ENCODE results near the gene DDIT3.

Gene DDIT3

DNA sequence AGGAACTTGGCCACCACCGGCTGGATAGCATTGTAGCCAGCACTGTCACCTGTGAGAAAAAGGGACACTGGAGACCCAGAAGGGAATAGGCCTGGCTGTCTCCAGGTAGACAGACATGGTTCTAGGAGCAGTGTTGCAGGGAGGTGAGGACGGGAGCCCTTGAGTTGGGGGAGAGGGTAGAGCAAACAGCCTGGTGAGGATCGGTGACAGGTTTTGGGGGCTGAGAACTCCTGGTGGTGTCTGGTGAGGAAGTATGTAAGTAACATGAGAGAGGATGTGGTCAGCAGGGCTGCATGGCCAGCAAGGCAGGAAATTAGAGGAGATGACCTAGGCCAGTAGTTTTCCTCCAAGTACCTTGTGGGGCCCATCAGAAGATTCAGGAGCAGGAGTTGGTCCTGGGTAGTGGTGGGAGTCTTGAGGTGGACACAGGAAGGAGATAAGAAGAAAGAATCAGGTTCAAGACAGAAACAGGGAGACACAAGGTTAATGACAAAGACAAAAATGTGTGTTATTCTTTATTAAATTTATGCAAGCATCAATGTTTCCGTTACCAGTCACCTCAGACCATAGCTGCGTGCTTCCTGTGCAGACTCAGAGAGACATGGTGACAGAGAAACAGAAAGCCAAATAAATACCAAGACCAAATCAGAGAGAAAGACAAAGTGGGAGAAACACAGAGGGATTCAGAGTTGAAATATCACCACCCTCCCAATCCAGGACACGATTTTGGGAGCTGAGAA is 40.8 kb downstream of the DDIT3 start, which contains the start of gene ARHGAP9:
TSS of gene ARHGAP9 (minus strand) at position 491 of the 740 bp plus-strand sequence. CDS start at position 31, 460 bp downstream.
- DNase-seq, result peak; percentile 81

GRCh38 chr12:57479043-57479375 is 41.3 kb downstream of the DDIT3 start:
- no peak for DNase-seq

DNA sequence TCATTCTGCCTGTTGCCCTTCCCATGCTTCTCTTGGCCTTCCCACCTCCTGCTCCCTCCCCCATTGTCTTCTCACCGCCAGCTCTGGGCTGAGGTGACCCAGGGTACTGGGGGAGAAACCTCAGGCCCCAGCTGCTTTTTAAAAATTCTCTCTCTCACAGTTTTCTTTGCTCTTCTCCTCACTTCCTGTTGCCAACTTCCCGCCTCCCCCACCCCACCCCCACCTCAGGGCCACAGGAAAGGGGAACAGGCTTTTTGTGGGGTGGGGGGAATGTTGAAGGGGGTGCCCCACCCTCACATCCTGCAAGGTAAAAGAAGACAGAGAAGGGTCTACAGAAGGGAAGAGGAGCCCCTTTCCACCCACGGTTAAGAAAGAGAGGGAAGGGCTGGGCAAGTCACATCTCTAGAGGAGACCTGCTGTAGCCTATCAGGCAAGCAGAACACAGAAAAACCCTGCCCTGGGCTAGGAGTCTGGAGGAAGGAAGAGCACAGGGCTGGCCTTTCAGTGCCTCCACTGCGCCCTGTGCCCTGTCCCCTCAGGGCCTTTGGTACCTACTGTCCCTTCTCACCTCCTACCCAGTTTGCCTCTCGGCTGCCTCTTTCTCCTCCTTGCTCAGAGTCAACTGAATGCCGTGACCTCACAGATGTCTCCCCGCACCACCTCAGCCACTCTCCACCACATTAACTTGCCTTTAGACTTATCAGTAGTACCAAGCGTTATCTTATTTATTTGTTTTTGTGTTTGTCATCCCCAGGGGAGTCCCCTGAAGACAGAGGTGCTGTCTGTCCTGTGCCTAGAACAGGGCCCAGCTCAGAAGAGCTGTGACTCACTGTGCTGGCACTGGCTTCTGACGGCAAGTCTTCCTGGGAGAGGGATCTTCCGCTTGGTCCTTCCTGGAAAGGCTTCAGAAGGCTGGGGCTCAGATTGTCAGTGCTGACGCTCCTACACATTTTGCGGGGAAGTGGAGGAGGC is 42.3 kb downstream of the DDIT3 start:
- DNase-seq, result peak; percentile 81

DNA sequence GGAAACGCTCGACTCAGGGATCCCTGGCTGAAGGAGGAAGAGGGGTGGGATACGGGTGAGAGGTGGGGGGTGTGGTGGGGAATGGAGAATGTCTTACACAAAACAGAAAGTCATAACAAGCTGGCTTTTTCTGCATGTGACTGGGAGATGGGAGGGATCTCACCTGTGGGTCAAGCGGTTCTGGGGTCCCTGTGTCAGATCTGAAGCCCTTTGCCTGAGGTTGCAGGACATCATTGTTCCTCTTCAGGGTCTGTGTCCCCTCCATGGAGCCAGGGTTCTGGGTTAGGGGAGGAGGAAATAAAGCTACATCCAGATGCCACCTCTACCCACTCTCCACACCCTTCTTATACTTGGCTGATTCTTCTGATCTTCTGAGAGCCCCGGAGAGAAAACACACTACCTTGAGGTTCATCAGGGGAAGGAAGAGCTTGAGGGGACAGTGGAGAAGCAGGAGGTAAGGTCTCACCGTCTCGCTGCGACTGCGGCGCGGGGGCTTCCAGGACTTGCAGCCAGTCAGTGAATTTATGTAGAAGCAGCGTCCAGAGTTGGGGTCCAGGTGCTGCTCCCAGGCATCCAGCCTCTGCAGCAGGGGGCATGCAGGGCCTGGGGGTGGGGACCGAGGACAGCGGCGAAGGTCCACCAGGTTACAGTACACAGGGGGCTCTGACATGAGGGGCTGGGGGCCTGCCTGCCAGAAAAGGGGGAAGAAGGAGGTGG is 43.2 kb downstream of the DDIT3 start:
- no peak for DNase-seq

- DNase-seq, result peak; percentile 75
These were observed 43.9 kb downstream of the DDIT3 start for GRCh38 chr12:57476162-57476992.

GRCh38 chr12:57475271-57476161 is 44.8 kb downstream of the DDIT3 start:
- no peak for DNase-seq

- no peak for DNase-seq
These were observed 45.5 kb downstream of the DDIT3 start for GRCh38 chr12:57474862-57475261.

- no peak for DNase-seq
These were observed 45.9 kb downstream of the DDIT3 start for GRCh38 chr12:57474430-57474829.

- DNase-seq, result no peak
These were observed 46.4 kb downstream of the DDIT3 start for GRCh38 chr12:57473886-57474285.

DNA sequence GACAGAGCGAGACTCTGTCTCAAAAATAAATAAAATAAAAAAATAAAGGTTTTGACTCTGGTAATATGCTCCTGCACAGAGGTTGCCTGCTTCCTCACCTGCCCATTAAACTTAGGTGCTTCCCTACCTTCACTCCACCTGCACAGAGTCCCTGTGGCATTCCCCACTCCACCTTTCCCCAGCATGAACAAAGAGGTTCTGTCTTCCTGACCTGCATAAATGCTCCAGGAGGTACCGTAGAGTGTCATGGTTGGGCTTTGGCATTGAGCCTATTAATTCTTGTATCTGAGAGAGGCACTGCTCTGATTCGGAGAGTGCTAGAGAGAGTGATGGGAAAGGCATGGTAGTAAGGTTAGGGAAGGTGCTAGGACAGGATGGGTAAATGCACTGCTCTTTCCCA is 46.9 kb downstream of the DDIT3 start:
- DNase-seq, result no peak

DNA sequence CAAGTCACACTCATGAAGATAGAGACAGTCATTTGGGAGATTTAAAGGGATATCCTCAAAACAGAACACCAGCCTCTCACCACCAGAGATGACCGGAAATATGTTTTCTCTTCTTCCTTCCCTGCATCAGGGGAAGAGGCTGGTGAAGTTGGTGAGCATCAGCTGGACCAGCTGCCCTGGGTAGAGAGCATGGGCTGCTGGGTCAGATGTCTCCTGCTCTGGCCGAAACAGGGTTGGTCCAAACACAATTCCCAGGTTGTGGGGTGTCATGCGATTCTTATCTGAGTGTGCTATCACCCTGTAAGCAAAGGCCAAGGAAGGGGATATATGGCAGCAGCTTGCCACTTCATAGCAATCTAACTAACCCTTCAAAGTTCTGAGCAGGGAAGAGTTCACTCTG is 47.9 kb downstream of the DDIT3 start:
- DNase-seq, result no peak

- DNase-seq, result no peak
These were observed 48.7 kb downstream of the DDIT3 start for GRCh38 chr12:57471661-57472060.

DNA sequence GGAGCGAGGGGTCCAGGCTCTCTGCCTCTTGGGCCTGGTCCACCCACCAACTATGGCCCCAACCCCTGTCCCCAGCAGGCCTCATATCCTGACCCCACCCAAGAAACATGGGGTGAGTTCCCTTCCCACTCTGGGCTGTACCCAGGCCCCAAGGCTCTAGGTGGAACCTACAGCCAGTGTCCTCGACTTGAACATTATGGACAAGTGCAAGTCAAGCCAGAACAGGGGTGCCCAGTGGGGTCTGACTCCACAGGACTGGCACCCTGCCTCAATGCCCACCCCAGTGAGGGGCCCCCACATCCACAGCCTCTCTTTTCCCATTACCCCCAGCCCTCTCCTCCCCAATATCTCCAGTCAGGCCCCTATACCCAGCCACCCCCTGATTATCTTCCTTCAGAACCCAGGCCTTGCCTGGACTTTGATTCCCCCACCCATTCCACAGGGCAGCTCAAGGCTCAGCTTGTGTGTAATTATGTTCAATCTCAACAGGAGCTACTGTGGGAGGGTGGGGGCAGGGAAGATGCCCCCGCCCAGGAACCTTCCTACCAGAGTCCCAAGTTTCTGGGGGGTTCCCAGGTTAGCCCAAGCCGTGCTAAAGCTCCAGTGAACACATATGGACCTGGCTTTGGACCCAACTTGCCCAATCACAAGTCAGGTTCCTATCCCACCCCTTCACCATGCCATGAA is 49.2 kb downstream of the DDIT3 start:
- DNase-seq, result no peak

DNA sequence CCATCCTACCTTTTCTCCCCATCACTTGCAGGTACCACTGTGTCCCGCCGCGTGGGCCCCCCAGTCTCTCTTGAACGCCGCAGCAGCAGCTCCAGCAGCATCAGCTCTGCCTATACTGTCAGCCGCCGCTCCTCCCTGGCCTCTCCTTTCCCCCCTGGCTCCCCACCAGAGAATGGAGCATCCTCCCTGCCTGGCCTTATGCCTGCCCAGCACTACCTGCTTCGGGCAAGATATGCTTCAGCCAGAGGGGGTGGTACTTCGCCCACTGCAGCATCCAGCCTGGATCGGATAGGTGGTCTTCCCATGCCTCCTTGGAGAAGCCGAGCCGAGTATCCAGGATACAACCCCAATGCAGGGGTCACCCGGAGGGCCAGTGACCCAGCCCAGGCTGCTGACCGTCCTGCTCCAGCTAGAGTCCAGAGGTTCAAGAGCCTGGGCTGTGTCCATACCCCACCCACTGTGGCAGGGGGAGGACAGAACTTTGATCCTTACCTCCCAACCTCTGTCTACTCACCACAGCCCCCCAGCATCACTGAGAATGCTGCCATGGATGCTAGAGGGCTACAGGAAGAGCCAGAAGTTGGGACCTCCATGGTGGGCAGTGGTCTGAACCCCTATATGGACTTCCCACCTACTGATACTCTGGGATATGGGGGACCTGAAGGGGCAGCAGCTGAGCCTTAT is 49.9 kb downstream of the DDIT3 start:
- DNase-seq, result no peak

DNA sequence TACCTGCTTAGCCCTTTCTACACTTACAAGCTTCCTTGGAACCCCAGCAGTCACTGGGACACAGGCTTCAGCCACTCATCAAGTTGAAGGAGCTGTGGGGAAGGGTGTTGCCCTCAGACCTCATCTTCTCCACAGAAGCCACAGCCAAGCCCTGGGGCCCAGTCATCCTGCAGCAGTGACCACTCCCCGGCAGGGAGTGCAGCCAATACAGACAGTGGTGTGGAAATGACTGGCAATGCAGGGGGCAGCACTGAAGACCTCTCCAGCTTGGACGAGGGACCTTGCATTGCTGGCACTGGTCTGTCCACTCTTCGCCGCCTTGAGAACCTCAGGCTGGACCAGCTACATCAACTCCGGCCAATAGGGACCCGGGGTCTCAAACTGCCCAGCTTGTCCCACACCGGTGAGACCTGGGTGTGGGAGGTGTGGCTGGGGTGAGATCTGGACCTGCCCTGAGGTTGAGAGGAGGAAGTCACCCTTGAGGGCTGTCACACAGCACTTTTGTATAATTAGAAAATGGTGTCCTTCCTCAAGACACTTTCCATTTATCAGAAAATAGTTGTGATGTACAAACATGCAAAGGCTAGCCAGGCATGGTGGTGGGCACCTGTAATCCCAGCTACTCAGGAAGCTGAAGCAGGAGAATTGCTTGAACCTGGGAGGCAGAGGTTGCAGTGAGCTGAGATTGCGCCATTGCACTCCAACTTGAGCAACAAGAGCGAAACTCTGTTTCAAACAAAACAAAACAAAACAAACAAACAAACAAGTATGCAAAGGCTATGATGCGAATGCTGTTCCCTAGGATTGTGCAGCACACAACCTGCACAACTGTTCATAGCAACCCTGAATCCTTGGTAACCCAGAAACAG is 50.8 kb downstream of the DDIT3 start:
- DNase-seq, result no peak

DNA sequence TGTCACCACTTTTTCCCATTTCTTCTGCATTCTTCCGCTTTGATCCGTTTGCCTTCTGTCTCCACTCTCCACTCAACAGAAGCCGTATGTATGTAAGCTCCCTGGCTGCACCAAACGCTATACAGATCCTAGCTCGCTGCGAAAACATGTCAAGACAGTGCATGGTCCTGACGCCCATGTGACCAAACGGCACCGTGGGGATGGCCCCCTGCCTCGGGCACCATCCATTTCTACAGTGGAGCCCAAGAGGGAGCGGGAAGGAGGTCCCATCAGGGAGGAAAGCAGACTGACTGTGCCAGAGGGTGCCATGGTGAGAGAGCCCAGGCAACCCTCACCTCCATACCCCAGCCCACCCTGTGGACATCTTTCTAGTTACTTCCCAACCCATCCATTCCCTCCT is 52.4 kb downstream of the DDIT3 start:
- DNase-seq, result no peak

- DNase-seq, result no peak
These were observed 53.0 kb downstream of the DDIT3 start for GRCh38 chr12:57467212-57467874.

All from CD4-positive, alpha-beta T cell treated with Interleukin-15 for 1 hour (primary cell).